GM23338 (cell line): Measurements from ENCODE around the gene CST3. TPM values are rescaled to one million over a fixed set of nuclear protein-coding genes. Genes with fewer than 3 reads are reported as not detected.

Experiments
- ATAC-seq: fragments of 200-7000 bp; cut with Tn5 transposase; 3 replicates; pipeline ENCODE4 v1.9.1; 2020
- DNase-seq: peaks from one replicate; pipeline ENCODE4 v3.0.0-alpha.2; 2015; ENCODE audit warnings: low spot score
- H2AFZ ChIP-seq: fragments of 200-600 bp; sonication (generic); 2 replicates; pipeline ENCODE4 v1.8.0; 2016; ENCODE audit warnings: antibody characterized with exemption, mild to moderate bottlenecking, moderate library complexity
- H3F3A ChIP-seq: fragments of 200-600 bp; sonication (generic); replicated peaks from 2 replicates; pipeline ENCODE4 v1.8.0; 2017; ENCODE audit warnings: antibody characterized with exemption, mixed run types, low read depth
- H3K27ac ChIP-seq: fragments of 200-600 bp; sonication (generic); 2 replicates; pipeline ENCODE4 v1.6.1; 2016; ENCODE audit warnings: low read depth
- H3K27me3 ChIP-seq: fragments of 200-600 bp; sonication (generic); 2 replicates; pipeline ENCODE4 v1.8.0; 2016; ENCODE audit warnings: mild to moderate bottlenecking, mixed run types, moderate library complexity; ENCODE audit not compliant: insufficient read depth
- H3K36me3 ChIP-seq: fragments of 200-600 bp; sonication (generic); 2 replicates; pipeline ENCODE4 v1.8.0; 2016; ENCODE audit warnings: mild to moderate bottlenecking; ENCODE audit not compliant: insufficient read depth
- H3K4me1 ChIP-seq: fragments of 200-600 bp; sonication (generic); 2 replicates; pipeline ENCODE4 v1.8.0; 2016; ENCODE audit warnings: mild to moderate bottlenecking, moderate library complexity; ENCODE audit not compliant: insufficient read depth
- H3K4me2 ChIP-seq: fragments of 200-600 bp; sonication (generic); 2 replicates; pipeline ENCODE4 v1.7.1; 2017; ENCODE audit warnings: mixed run types
- H3K4me3 ChIP-seq: fragments of 200-600 bp; sonication (generic); 2 replicates; pipeline ENCODE4 v1.6.1; 2016; ENCODE audit warnings: mixed run types
- H3K79me2 ChIP-seq: fragments of 200-600 bp; sonication (generic); replicated peaks from 2 replicates; pipeline ENCODE4 v1.8.0; 2017; ENCODE audit warnings: mild to moderate bottlenecking; ENCODE audit not compliant: insufficient read depth
- H3K9me2 ChIP-seq: fragments of 200-600 bp; sonication (generic); 2 replicates; pipeline ENCODE4 v1.8.0; 2017; ENCODE audit not compliant: insufficient read depth
- H4K20me1 ChIP-seq: fragments of 200-600 bp; sonication (generic); replicated peaks from 2 replicates; pipeline ENCODE4 v1.8.0; 2017; ENCODE audit warnings: mild to moderate bottlenecking; ENCODE audit not compliant: insufficient read depth
- H3K27ac Mint-ChIP-seq: 2 replicates; pipeline ENCODE4 v1.8.0; 2020; ENCODE audit warnings: inconsistent platforms, mild to moderate bottlenecking, moderate library complexity, mixed read lengths
- H3K27me3 Mint-ChIP-seq: 3 replicates; pipeline ENCODE4 v1.8.0; 2022; ENCODE audit warnings: low read depth, mild to moderate bottlenecking, moderate library complexity, mixed read lengths, inconsistent platforms; ENCODE audit not compliant: insufficient read depth, poor library complexity
- H3K36me3 Mint-ChIP-seq: 3 replicates; pipeline ENCODE4 v1.8.0; 2021; ENCODE audit warnings: low read depth, mild to moderate bottlenecking, inconsistent platforms, moderate library complexity, mixed read lengths
- H3K4me1 Mint-ChIP-seq: 3 replicates; pipeline ENCODE4 v1.8.0; 2020; ENCODE audit warnings: mild to moderate bottlenecking, inconsistent platforms, mixed read lengths
- H3K4me3 Mint-ChIP-seq: 3 replicates; pipeline ENCODE4 v1.8.0; 2021; ENCODE audit warnings: moderate library complexity, mild to moderate bottlenecking, inconsistent platforms, mixed read lengths
- H3K9me3 Mint-ChIP-seq: 3 replicates; pipeline ENCODE4 v1.8.0; 2020; ENCODE audit warnings: moderate library complexity, mild to moderate bottlenecking, inconsistent platforms, mixed read lengths
- CREB1 ChIP-seq: fragments of 250-450 bp; sonication (Bioruptor Pico); IDR thresholded peaks from 2 replicates; pipeline ENCODE4 v1.5.0; 2020; ENCODE audit warnings: low read depth, mild to moderate bottlenecking, moderate library complexity
- ETS1 ChIP-seq: IDR thresholded peaks from 2 replicates; pipeline ENCODE4 v1.6.1; 2016; ENCODE audit warnings: antibody characterized with exemption
- EZH2 ChIP-seq: fragments of 200-600 bp; sonication (generic); IDR thresholded peaks from one replicate; pipeline ENCODE4 v1.8.0; 2017; ENCODE audit warnings: antibody characterized with exemption, mild to moderate bottlenecking, low read depth; ENCODE audit not compliant: unreplicated experiment
- EZH2phosphoT487 ChIP-seq: fragments of 200-600 bp; sonication (generic); IDR thresholded peaks from one replicate; pipeline ENCODE4 v1.8.1; 2018; ENCODE audit warnings: antibody characterized with exemption; ENCODE audit not compliant: unreplicated experiment
- JUNB ChIP-seq: IDR thresholded peaks from one replicate; pipeline ENCODE4 v1.6.1; 2016; ENCODE audit warnings: antibody characterized with exemption; ENCODE audit not compliant: unreplicated experiment
- NANOG ChIP-seq: IDR thresholded peaks from 2 replicates; pipeline ENCODE4 v1.6.1; 2016; ENCODE audit warnings: antibody characterized with exemption, borderline replicate concordance
- POLR2AphosphoS5 ChIP-seq: IDR thresholded peaks from 2 replicates; pipeline ENCODE4 v1.6.1; 2016; ENCODE audit warnings: antibody characterized with exemption, low read depth
- REST ChIP-seq: IDR thresholded peaks from one replicate; pipeline ENCODE4 v1.6.1; 2018; ENCODE audit warnings: antibody characterized with exemption; ENCODE audit not compliant: unreplicated experiment
- STAT1 ChIP-seq: IDR thresholded peaks from one replicate; pipeline ENCODE4 v1.6.1; 2016; ENCODE audit warnings: antibody characterized with exemption; ENCODE audit not compliant: unreplicated experiment
- ZNF114 ChIP-seq: fragments of 250-450 bp; sonication (Bioruptor Pico); IDR thresholded peaks from 2 replicates; pipeline ENCODE4 v1.5.0; 2020; ENCODE audit warnings: mild to moderate bottlenecking, moderate library complexity
- ZNF462 ChIP-seq: fragments of 250-450 bp; sonication (Bioruptor Pico); IDR thresholded peaks from 2 replicates; pipeline ENCODE4 v1.5.0; 2020; ENCODE audit warnings: mild to moderate bottlenecking, moderate library complexity
- polyA plus RNA-seq: library from polyadenylated mRNA; unstranded; fragments of >200 nt; fragmentation: Nextera tagmentation; extraction: Ambion mirVana; gene quantifications from 2 replicates; pipeline ENCODE4 v1.2.1, GENCODE V29; 2016
- total RNA-seq: library from RNA; depleted of rRNA; stranded (reverse); fragments of >200 nt; shearing (Covaris generic); gene quantifications from 2 replicates; pipeline ENCODE4 v1.2.3, GENCODE V29; 2014

The CST3 gene
- total and polyA plus RNA-seq, 2 experiments from 2014 or later = 51.8 to 71.5 TPM

GRCh38 chr20:23640018-23640601, 2.4 kb upstream of the CST3 start:
- H3K4me3 ChIP-seq = no peak overlapping the region
- ATAC-seq = no peak
- Mint-ChIP-seq H3K9me3 (peaks cover 5% of the 10 kb centered on the region; the same call in 1 of the 3 replicates), H3K27me3 (peaks cover 25% of the 10 kb centered on the region), H3K4me1 (peaks cover 24% of the 10 kb centered on the region), H3K36me3 (no peaks in the 10 kb centered on the region; the same call in 2 of the 3 replicates), H3K4me3 (no peak overlapping the region), H3K27ac (no peak overlapping the region)
- H3K4me2 ChIP-seq = no peak overlapping the region
- peaks cover 6% of the 10 kb centered on the region for H3K4me1 ChIP-seq
- H3K9me2 ChIP-seq = peaks cover 3% of the 10 kb centered on the region
- TF ChIP-seq REST = no peak
- TF ChIP-seq NANOG = no peak
- no peak for TF ChIP-seq EZH2phosphoT487
- TF ChIP-seq CREB1 = no peak
- no peak for TF ChIP-seq ETS1
- TF ChIP-seq ZNF114 (CRISPR knock-in tag) = no peak
- TF ChIP-seq POLR2AphosphoS5 = no peak
- no peak for TF ChIP-seq STAT1
- TF ChIP-seq ZNF462 (CRISPR knock-in tag) = no peak
- TF ChIP-seq JUNB = no peak
- TF ChIP-seq EZH2 = no peak
- no peaks in the 10 kb centered on the region for H4K20me1 ChIP-seq
- H3F3A ChIP-seq = no peaks in the 10 kb centered on the region
- no peak overlapping the region for H3K27ac ChIP-seq
- no peaks in the 10 kb centered on the region for H3K79me2 ChIP-seq
- peaks cover 12% of the 10 kb centered on the region for H3K27me3 ChIP-seq
- no peak overlapping the region for H2AFZ ChIP-seq
- H3K36me3 ChIP-seq = no peaks in the 10 kb centered on the region
- DNase-seq = no peak
